HG03575 (cell line): ENCODE data around the gene FOXN3.

ENCODE experiments used
- ATAC-seq: cut with Tn5 transposase; IDR thresholded peaks from one replicate; pipeline ENCODE4 v1.9.1; 2021; ENCODE audit not compliant: unreplicated experiment, insufficient number of reproducible peaks, low FRiP score; ENCODE audit errors: extremely low read depth

FOXN3 gene

DNA sequence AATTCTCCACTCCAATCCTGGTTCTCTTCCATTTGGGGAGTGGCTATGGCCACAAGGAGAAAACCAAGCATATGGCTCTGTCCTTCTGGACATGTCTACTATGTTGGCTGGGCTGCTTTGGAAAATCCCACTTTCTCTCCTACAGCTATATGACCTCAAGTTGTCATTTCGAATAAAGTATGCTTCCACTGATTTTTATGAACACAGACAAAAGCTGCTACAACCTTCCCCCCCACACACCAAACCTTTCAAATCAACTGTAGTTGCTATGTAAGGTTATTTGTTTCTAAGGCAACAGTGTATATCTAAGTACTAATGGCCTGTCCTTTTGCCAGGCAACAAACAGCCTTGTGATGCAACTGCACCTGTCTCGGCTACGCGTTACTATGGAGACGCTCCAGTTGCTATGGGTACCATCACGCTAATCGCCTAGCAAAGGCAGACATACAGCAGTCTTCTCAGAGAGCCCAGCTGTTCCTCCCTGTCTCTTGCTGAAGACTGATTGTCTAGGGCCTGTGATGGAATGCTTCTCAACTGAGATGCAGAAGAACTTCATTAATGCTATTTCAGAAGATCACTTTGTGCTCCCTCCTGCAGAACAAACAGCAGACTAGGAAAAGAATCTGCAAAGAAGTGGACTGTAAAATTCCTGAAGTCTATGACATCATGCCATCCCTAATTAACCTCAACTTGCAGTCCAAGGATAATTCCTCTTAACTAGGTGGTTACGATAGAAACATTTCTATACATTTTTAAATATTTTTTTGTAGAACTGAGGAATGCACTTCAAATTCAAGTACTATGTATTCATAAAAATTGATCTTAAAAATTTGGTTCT is 67.6 kb downstream of the FOXN3 start:
- no peak for ATAC-seq

DNA sequence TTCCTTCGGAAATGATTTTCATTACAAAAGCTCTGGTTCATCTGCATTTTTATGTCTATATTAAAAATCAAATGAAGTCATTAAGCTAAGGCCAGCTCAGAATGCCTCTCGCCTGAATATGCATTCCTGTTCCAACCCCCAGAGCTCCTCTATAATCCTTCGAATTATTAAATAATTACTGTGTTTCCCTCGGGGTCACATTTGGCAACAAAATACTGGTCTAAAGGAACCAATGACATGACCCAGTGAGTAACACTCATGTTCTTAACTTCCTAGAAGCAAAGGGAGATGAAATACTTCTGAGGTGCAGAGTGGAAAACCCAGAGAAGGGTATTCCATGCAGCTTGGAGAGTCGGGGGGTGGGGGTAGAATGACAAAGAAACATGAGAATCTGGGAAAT is 68.3 kb downstream of the FOXN3 start:
- ATAC-seq = no peak

DNA sequence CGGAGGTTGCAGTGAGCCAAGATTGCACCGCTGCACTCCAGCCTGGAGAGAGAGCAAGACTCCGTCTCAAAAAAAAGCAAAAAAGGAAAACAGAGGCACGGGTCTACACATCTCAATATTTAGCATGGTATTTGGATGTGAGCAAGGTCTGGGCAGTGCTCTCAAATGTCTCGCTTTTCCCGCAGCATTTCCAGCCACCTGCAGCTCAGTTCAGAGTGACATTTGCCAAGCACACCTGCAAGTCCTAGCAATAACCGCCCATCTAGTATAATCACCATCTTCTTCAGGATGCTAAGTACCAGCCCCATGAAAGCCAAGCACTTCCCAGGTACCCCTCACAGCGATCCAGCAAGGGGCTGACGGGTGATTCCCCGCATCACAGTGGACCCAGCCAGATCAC is 69.1 kb downstream of the FOXN3 start:
- ATAC-seq = no peak

DNA sequence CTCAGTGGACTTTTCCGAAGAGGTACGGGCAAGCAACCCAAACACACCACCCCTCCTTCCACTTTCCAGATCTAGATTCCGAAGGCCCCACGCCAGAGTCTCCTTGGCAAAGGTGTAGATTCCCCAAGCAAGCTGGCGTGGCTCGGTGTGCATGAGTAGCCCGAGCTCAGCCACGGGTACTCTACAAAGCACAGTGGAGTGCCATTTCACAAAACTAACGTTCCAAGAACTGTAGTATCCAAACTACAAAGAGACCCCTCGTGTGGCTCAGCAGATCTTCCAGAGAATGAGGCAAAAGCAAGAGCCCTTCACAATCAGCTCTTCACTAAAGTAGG is 72.1 kb downstream of the FOXN3 start:
- no peak for ATAC-seq

DNA sequence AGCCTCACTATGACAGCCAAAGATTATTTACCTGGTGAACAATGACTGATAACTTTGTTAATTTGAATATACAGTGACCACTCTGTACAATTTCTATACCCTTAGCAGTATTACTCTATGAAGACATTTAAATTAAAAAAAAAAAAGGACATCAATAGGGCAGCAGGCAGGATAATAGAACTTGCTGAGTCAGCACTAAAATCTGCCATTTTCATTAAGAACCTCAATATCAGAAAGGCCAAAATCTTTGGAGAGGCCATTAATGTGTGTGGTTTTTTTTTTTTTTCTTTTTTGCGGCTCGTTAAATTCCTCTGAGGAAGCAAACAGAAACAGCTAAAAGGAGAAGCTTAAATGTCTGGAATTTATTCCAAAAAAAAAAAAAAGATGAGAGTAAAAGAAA is 73.7 kb downstream of the FOXN3 start:
- no peak for ATAC-seq

DNA sequence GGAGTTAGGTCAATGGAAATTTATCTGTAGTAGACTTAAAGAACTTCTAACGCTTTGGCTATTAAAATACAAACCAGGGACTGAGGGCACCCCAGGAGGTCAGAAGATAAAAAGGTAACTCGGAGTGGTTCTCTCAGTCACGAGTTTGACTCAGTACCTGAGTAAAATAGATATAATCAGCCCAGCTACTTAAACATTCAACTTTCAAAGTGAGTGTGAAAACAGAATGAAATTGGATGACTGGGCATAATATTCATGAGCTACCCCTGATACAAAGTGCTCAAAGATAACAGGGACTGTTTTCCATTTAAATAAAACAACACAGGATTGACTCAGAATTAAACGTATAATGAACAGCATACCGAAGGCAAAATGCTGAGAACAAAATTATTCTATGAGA is 75.0 kb downstream of the FOXN3 start:
- ATAC-seq = no peak

DNA sequence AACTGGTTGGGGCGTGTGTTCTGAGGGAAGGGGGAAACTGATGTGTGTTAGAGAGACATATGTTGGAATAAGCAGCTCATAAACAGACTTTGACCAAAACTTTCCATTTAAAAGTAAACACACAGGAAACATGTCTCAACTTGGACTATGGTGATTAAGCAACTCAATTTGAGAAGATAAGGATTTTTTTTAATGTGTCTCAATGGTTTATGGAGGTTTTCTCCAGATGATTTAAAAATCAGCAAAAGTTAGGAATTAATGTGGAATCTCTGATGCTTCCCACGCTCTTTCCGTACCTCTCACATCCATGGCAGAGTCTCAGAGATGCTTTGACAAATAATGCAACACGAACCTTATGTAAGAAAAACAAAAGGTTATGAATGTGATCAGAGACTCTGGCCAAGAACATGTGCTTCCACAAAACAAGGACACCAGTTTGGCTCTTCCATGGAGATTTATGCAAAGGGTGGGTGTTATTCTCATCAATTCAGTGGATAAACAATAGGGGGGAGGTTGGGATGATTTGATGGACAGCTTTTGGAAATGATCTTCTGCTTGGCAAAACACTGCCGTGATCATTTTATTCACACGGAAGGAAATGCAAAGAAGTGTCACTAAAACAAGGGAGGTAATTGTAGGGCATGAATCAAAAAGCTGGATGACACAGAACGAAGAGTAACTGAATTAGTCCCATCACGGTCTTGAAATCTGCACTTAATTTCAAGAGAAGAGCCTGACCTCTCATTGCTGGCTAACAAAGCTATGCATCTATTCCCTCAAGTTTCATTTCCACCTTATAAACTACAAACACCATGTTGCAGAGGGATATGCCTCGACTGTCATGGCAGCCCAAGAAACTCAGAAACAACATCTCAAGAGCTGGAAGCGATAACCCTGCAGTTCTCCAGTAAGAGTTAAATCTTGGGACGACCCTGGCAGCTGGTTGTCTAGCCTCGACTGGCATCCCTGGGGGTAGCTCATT is 76.5 kb downstream of the FOXN3 start:
- no peak for ATAC-seq

DNA sequence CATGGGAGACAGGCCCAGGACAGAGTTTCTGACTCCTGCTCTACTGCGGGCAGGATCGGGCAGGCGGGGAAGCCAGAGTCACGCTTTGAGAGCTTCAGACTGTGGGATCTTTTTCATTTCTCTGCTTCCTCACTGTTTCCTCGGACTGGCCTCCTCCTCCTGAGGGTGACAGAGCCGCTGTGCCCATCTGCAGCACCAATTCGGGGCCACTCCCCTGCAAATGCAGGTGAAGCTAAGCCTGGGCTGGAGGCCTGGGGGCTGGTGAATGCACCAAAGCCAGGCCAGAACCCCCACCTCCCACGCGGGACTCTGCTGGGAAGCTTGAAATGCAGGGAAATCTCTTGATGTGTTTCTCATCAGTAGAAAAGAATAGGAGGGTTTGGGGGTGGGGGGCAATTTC is 77.5 kb downstream of the FOXN3 start:
- no peak for ATAC-seq

DNA sequence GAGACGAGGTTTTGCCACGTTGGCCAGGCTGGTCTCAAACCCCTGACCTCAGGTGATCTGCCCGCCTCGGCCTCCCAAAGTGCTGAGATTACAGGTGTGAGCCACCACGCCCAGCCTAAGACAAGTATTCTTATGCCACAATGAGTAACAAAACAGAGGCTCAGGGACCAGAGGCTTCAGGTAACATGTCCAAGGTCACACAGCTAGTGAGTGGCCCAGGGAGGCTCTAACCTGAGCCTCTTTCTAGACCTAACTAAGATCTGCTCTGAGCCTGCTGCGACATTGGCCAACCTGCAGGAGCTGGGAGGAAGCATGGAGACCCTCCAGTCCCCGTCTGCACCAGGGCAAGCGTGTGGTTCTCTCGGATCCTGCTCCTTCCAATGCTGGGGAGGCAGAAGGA is 77.9 kb downstream of the FOXN3 start:
- ATAC-seq = no peak

DNA sequence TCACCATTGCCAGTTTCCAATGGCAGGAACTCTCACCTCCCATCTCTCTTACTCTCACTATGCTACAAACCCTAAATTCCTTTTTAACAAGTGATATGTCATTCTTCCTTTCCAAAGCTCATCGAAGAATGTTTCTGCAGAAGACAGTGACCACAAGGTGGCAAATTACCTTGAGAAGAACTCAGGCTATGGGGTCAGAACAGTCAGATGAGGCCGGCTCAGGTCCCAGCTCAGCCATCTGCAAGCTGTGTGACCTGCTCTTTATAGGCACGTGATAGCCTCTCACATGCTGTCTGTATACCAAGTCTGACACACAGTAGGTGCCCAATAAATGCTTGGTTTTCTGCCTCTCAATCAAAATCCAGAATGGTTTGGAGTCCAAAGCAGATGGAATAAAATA is 80.7 kb downstream of the FOXN3 start:
- ATAC-seq = no peak

DNA sequence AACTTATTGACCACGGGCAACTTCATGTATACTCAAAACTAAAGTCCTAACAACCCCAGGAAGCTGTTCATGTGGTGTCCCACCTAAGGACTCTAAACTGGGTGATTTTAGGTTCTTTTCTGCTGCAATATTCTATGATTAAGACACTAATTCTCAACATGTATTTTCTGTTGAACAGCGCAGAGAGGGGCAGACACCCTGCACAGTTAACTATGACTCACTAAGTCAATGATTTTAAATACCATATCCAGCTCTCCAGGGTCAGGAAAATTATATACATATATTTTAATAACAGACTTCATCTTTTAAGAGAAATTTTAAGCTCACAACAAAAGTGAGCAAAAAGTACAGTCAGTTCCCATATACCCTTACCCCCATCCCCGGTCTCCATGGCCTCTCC is 85.0 kb downstream of the FOXN3 start:
- ATAC-seq = no peak

DNA sequence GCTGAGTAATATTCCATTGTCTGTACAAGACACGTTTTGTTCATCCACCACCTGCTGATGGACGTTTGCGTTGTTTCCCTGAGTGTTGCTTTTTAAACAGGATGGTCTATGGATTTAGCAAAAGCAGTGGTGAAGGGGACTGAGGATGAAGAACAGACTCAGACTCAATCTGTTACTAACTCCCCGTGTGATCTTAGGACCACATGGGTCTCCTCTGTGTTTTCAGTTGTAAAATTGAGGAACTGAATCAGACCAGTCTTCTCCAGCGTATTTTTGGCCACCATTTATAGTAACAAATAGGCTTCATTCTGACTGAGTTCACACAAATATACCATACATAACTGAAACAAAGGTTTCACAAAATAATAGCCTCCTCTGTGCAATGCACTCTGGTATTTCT is 85.6 kb downstream of the FOXN3 start:
- ATAC-seq = peak; percentile 83

DNA sequence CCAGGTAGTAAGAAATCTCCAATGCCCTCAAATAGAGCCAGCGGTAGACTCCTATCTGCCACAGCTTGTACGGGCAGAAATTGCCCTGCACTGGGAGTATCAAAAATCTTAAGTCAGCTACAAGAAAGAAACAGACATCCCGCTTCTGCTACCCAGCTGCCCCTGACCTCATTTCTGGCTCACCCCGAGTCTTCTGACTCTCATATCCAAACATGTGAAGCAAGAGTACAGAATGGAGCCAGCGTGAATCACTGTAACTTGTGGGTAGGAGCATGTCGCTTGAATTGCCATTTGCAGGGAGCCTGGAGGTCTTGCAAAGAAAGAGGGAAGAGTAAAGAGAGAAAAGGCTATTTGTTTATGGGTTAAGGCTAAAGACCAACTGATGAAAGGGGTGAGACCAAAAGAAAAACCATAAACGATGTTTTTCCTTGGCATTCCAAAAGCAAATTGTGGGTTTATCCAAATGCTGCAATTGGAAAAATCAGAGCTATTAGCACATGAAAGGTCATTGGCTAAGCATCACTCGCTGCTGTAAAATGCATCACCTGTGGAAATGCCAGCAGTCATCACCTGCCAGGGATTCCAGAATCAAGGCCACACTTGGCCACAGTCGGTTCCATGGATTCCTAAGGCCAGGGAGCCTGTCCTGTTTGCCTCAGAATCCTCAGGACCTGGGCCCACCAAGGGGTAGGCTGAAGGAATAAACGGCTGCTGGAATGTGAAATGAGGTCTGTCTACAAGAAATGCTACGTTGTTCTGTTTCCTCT is 86.6 kb downstream of the FOXN3 start:
- no peak for ATAC-seq

DNA sequence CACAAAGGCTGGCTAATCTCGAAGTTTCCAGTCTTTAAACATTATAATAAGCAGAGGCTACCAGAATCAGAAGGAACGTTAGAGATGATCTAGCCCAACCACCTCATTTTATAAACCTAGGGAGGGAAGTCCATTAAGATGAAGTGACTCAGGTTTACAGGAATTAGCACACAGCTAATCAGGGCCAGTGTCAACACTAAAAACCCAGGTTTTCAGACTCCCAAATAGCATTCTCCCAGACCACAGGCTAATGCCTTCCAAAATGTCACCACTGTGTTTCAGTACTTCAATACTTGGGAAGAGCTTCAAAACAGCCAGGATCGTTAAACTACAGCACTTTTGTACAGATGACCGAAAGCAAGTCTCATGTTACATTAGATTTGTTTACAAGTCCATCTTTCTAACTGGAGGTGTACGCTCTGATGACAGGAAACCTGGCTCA is 89.2 kb downstream of the FOXN3 start:
- ATAC-seq = no peak

DNA sequence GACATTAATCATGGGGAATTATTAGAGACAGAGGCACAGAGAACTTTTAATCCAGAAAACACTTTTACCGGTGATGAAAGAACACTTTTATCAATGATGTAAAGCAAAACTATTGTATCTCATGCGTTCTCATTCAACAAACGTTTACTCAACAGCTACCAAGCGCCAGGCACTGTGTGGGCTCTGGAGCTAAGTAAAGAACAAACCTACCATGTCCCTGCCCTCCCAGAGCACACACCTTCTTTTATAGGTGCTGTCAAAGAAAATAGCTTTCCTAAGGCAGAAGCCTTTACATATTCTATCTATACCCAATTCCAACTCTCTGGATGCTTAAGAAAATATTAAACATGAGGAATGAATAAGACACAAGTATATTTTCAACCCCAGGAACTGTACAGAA is 91.1 kb downstream of the FOXN3 start:
- ATAC-seq = no peak

DNA sequence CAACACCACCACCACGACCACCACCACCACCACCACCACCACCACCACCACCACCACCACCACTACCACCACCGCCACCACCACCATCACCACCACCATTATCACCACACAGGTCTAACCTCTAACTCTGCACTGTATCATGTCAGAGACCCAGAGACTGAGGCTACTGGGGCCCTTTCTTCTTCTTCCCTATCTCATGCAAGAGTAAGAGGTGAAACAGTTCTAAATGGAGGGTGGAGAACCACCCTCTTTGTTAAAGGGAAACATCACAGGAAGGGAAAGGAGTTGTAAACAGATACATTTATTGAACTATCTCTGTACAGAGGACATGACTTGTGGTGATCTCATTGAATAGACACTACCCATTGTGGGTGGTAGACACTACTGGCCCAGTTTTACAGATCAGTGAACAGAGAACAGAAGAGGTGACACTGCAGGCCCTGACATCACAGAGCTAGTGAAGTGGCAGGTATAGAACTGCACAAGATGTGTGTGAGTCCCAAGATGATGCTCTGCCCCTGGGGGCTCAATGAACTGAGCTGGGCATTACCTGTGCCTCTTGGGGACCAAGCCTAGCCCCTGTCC is 91.6 kb downstream of the FOXN3 start:
- no peak for ATAC-seq

DNA sequence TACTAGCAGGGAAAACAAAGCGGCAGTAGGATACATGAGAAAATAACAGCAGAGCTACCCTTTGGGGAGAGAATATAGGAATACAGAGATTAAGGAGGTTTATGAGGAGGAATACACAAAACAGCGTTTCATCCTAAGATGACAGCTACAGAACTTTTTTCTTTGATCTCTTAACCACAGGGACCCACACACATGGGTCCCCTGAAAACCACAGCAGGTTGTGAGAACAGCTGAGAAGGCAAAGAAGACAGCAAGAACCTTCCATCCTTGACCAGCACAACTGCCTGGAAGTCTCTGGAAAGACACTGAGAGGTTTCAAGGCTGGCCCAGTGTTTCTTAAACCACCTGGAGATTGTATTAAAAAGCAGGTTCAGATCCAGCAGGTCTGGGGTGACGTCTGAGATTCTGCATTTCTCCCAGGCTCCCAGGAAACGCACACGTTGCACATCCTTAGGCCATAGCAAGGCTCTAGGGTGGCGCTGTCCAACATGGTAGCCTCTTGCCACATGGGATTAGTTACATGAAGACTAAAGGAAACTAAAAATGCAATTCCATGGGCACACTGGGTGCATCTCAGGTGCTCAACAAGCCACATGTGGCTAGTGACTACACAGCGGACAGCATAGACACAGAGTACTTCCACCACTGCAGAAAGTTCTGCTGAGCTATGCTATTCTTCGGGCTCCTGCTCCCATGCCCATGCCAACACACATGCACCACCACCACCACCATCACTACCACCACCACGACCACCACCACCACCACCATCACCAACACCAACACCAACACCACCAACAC is 92.3 kb downstream of the FOXN3 start:
- ATAC-seq = no peak

DNA sequence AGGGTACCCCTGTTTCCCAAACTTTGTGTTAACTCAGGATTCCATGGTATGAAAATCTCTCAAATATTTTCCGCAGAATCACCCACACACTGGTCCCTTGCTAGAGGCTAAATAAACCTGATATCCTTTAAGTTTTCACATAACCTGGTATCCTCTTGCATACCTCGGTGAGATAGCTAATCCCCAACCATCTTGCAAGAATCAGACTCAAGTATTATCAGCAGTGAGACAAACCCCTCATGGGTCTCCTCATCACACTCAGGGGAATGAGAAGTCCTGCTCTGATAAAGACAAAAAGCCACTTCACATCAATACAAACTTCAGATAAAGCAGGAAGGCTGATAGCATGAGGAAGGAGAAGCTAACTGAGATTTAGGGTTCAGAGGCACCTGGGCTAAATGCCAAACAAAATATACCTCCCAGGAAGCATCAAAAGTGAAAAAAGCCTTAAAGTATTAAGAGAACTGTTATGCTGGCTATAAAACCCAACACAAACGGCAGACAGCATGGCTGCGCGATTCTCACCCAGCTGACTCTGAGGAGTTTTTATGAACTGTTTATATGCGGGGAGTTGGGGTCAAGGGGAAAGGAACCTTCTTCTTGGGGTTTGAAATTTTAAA is 96.5 kb downstream of the FOXN3 start:
- no peak for ATAC-seq
